SH-SY5Y (cell line): ENCODE results near the gene RNF8.

Experiments used
- GATA2 ChIP-seq: IDR thresholded peaks from 2 replicates; pipeline ENCODE4 v1.6.1; 2011; ENCODE audit warnings: mild to moderate bottlenecking, low read depth, low read length
- GATA3 ChIP-seq: IDR thresholded peaks from 2 replicates; pipeline ENCODE4 v1.6.1; 2011; ENCODE audit warnings: low read depth, mild to moderate bottlenecking, low read length, moderate library complexity

- TF ChIP-seq GATA2 (no peak), GATA3 (no peak)
Observed at GRCh38 chr6:37393381-37393929, 39.7 kb downstream of the RNF8 start.
